Activated naive CD4-positive, alpha-beta T cell treated with anti-CD3 and anti-CD28 coated beads, Interleukin-2, amount 10 ng/mL, durations not matched to agents 7 days and 5 days (primary cell): ENCODE results near the gene PLEKHM3.
"Not testable (repeated sequence)": the region's sequence is repeated elsewhere in the genome, so short reads cannot be mapped to it uniquely, and the experiment has no call there.

Source experiments
- CTCF ChIA-PET: fragments of 350-600 bp; sonication (Branson Sonifier 250); formaldehyde crosslinking; loops from one replicate; lab custom pipeline; 2021; ENCODE audit warnings: antibody characterized with exemption; lab: Charles Lee
- DNase-seq: peaks from one replicate; pipeline ENCODE4 v3.0.0-alpha.2; 2020
- H3K27ac Mint-ChIP-seq: one replicate; pipeline ENCODE4 v1.8.0; 2021; ENCODE audit warnings: mild to moderate bottlenecking, moderate library complexity, mixed read lengths
- H3K27me3 Mint-ChIP-seq: one replicate; pipeline ENCODE4 v1.8.0; 2021; ENCODE audit warnings: mild to moderate bottlenecking, mixed read lengths
- H3K36me3 Mint-ChIP-seq: one replicate; pipeline ENCODE4 v1.8.0; 2021; ENCODE audit warnings: mixed read lengths
- H3K4me1 Mint-ChIP-seq: one replicate; pipeline ENCODE4 v1.8.0; 2021; ENCODE audit warnings: mixed read lengths
- H3K4me3 Mint-ChIP-seq: one replicate; pipeline ENCODE4 v1.8.0; 2021; ENCODE audit warnings: mild to moderate bottlenecking, moderate library complexity, mixed read lengths
- H3K9me3 Mint-ChIP-seq: one replicate; pipeline ENCODE4 v1.8.0; 2021; ENCODE audit warnings: mixed read lengths

The PLEKHM3 gene

GRCh38 chr2:207967121-207967520 is 58.2 kb downstream of the PLEKHM3 start:
- no peak overlapping the region for H3K4me3 Mint-ChIP-seq
- H3K9me3 Mint-ChIP-seq = peaks cover 11% of the 10 kb centered on the region
- no peak overlapping the region for H3K27ac Mint-ChIP-seq
- H3K36me3 Mint-ChIP-seq = peaks cover 12% of the 10 kb centered on the region
- CTCF ChIA-PET = interaction anchor here (0.6 to 1.8 kb wide), 3 partner anchors 97 to 221 kb away, joined by 3 to 6 read pairs (median 3); no protein-coding TSS in a partner anchor
- no peaks in the 10 kb centered on the region for H3K27me3 Mint-ChIP-seq
- DNase-seq = no peak
- H3K4me1 Mint-ChIP-seq = peaks cover 12% of the 10 kb centered on the region

- H3K4me1 Mint-ChIP-seq = no peaks in the 10 kb centered on the region
- no peak for DNase-seq
- no peak overlapping the region for H3K27ac Mint-ChIP-seq
- H3K27me3 Mint-ChIP-seq = no peaks in the 10 kb centered on the region
- CTCF ChIA-PET = no interaction called here
- peaks cover 15% of the 10 kb centered on the region for H3K9me3 Mint-ChIP-seq
- H3K36me3 Mint-ChIP-seq = peaks cover 14% of the 10 kb centered on the region
- no peak overlapping the region for H3K4me3 Mint-ChIP-seq
Measured at GRCh38 chr2:207960911-207961310, 64.4 kb downstream of the PLEKHM3 start.

DNA sequence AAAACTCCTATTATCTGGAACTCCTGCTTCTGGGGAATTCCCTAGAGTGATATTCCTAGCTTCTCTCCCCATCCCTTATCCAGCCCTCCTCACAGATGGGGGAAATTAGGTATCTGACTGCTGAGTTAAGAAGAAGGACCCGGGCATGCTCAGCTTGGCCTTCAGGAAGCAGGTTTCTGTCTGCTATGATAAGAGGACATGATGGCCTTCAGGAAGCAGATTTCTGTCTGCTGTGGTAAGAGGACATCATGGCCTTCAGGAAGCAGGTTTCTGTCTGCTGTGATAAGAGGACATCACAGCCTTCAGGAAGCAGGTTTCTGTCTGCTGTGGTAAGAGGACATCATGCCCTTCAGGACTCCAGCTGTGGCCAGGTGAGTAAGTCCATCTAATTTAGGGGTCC is 65.2 kb downstream of the PLEKHM3 start:
- CTCF ChIA-PET = interaction anchor here (0.7 to 0.8 kb wide), 2 partner anchors 13 to 214 kb away, joined by 3 read pairs; no protein-coding TSS in a partner anchor
- DNase-seq = no peak
- no peaks in the 10 kb centered on the region for H3K4me1 Mint-ChIP-seq
- H3K36me3 Mint-ChIP-seq = peaks cover 14% of the 10 kb centered on the region
- H3K9me3 Mint-ChIP-seq = peaks cover 15% of the 10 kb centered on the region
- no peak overlapping the region for H3K27ac Mint-ChIP-seq
- H3K27me3 Mint-ChIP-seq = no peaks in the 10 kb centered on the region
- no peak overlapping the region for H3K4me3 Mint-ChIP-seq

- no peak overlapping the region for H3K4me3 Mint-ChIP-seq
- peaks cover under 1% of the 10 kb centered on the region for H3K9me3 Mint-ChIP-seq
- no peak overlapping the region for H3K27ac Mint-ChIP-seq
- CTCF ChIA-PET = no interaction called here
- no peaks in the 10 kb centered on the region for H3K27me3 Mint-ChIP-seq
- H3K36me3 Mint-ChIP-seq = no peaks in the 10 kb centered on the region
- no peak for DNase-seq
- no peaks in the 10 kb centered on the region for H3K4me1 Mint-ChIP-seq
Measured at GRCh38 chr2:207956771-207957170, 68.6 kb downstream of the PLEKHM3 start.

DNA sequence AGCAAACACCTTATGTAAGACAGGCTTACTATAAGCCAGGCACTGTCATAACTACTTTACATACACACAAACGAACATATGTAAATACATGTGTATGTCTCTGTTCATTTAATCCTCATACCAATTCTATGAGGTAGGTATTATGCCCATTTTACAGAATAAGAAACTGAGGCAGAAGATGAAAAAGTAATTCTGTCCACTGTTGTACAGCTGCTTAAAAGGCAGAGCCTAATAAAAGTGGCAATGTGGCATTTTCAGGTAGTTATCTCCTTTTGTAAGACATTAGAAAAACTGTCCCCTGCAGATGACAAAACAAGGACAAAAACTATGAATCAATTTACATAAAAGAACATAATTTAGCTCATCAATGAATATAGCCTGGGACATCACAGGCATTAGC is 69.9 kb downstream of the PLEKHM3 start:
- CTCF ChIA-PET = no interaction called here
- H3K36me3 Mint-ChIP-seq = no peaks in the 10 kb centered on the region
- no peaks in the 10 kb centered on the region for H3K27me3 Mint-ChIP-seq
- no peak overlapping the region for H3K27ac Mint-ChIP-seq
- no peaks in the 10 kb centered on the region for H3K9me3 Mint-ChIP-seq
- no peak overlapping the region for H3K4me3 Mint-ChIP-seq
- H3K4me1 Mint-ChIP-seq = no peaks in the 10 kb centered on the region
- DNase-seq = no peak

- H3K27ac Mint-ChIP-seq = no peak overlapping the region
- no peak for DNase-seq
- no peaks in the 10 kb centered on the region for H3K4me1 Mint-ChIP-seq
- H3K36me3 Mint-ChIP-seq = no peaks in the 10 kb centered on the region
- H3K9me3 Mint-ChIP-seq = no peaks in the 10 kb centered on the region
- no peak overlapping the region for H3K4me3 Mint-ChIP-seq
- no peaks in the 10 kb centered on the region for H3K27me3 Mint-ChIP-seq
- CTCF ChIA-PET = no interaction called here
Measured at GRCh38 chr2:207953354-207953753, 72.0 kb downstream of the PLEKHM3 start.

GRCh38 chr2:207952564-207953345 is 72.6 kb downstream of the PLEKHM3 start:
- Mint-ChIP-seq H3K4me3 (no peak overlapping the region), H3K4me1 (no peaks in the 10 kb centered on the region), H3K9me3 (no peaks in the 10 kb centered on the region), H3K27me3 (no peaks in the 10 kb centered on the region), H3K27ac (no peak overlapping the region), H3K36me3 (no peaks in the 10 kb centered on the region)
- no peak for DNase-seq
- CTCF ChIA-PET = no interaction called here

DNA sequence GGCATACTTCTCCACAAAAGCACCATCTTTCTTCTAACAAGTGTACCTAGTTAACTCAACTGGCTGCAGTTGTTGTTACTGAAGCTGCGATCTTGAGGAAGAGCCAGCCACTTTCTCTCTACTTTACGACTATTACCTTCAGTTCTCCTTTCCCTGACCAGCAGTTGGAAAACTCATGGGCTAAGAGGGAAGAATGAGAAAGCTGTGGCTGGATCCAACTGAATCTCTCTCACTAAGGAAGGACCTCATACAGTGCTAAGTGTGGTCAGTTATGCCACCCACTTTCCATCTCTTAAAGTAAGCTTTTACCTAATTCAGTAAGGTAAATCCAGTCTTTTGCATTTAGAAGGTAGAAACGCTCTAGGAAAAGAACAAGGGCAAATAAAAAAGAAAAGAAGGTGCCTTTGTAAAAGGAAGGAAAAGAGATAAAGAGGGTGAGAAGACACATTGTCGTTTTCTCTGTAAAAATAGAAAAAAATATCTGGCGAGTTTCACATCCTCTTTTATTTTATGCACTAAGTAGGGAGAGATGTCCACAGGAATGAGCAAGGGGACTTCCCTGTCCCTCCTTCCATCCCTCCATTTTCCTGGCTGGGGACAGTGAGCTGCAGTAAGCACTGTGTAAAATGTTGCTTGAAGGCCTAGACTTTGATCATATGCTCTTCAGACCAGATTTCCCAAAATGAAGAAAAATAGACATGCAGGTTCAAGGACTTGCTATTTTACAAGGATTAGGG is 73.4 kb downstream of the PLEKHM3 start:
- Mint-ChIP-seq H3K27me3 (no peaks in the 10 kb centered on the region), H3K9me3 (no peaks in the 10 kb centered on the region), H3K4me3 (no peak overlapping the region), H3K4me1 (no peaks in the 10 kb centered on the region), H3K27ac (no peak overlapping the region), H3K36me3 (no peaks in the 10 kb centered on the region)
- no peak for DNase-seq
- CTCF ChIA-PET = no interaction called here

DNA sequence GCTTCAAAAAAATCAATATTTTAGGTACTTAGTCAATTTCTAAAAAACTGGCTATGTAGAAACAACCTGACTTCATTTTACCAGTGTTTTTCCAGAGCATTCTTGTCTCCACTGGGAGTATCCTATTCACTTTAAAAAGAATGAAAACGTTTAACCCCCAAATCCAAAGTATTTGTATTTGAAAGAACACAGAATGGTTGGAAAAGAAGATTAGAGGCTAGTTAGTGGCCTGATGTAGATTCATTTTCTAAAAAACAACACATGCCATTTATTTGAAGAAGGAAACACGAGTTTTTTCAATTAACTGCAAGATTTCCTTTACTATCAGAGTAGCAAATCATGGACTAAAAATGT is 74.6 kb downstream of the PLEKHM3 start:
- Mint-ChIP-seq H3K9me3 (no peaks in the 10 kb centered on the region), H3K36me3 (no peaks in the 10 kb centered on the region), H3K27me3 (no peaks in the 10 kb centered on the region), H3K27ac (no peak overlapping the region), H3K4me3 (no peak overlapping the region), H3K4me1 (no peaks in the 10 kb centered on the region)
- no peak for DNase-seq
- CTCF ChIA-PET = no interaction called here

DNA sequence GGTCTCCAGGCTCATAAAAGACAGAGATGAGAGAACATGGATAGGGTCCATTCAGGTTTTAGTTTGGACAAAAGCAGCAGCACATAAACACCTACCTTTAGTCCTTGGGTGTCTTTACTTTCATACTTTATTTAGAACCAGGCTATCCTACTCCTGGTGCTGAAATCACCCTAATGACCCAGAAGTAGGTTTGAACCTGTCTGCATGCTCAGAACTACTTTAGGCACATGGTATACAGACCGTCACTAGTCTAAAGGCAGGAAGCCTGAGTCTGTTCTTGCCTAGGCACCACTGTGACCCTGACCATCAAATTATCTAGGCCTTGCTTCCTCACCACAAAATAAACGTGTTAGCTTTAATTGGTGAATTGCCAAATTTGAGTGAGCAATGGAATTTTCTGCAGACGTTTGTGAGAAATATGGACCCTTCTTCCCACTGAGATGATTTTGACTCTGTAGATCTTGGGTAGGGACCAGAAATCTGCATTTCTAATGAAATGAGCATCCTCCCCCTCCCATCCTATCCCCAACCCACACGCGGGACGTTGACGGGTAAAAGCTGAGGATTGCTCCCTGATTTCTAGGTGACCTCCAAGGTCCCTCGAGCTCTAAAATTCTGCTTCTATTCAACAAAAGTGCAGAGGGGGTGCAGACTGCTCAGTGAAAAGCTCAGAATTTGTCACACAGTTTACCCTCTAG is 75.1 kb downstream of the PLEKHM3 start:
- Mint-ChIP-seq H3K4me1 (no peaks in the 10 kb centered on the region), H3K4me3 (no peak overlapping the region), H3K27ac (no peak overlapping the region), H3K36me3 (no peaks in the 10 kb centered on the region), H3K27me3 (no peaks in the 10 kb centered on the region), H3K9me3 (no peaks in the 10 kb centered on the region)
- no peak for DNase-seq
- CTCF ChIA-PET = no interaction called here

GRCh38 chr2:207949245-207949644 is 76.1 kb downstream of the PLEKHM3 start:
- CTCF ChIA-PET = not testable (repeated sequence)

GRCh38 chr2:207944979-207945600 is 80.2 kb downstream of the PLEKHM3 start:
- CTCF ChIA-PET = no interaction called here
- no peaks in the 10 kb centered on the region for H3K4me1 Mint-ChIP-seq
- no peak overlapping the region for H3K4me3 Mint-ChIP-seq
- no peak for DNase-seq
- no peaks in the 10 kb centered on the region for H3K36me3 Mint-ChIP-seq
- no peak overlapping the region for H3K27ac Mint-ChIP-seq
- H3K9me3 Mint-ChIP-seq = no peaks in the 10 kb centered on the region
- H3K27me3 Mint-ChIP-seq = no peaks in the 10 kb centered on the region

More at GRCh38 chr2:207949245-207949644, 76.1 kb downstream of the PLEKHM3 start:
- H3K27me3 Mint-ChIP-seq, H3K36me3 Mint-ChIP-seq, H3K4me1 Mint-ChIP-seq, H3K9me3 Mint-ChIP-seq, H3K4me3 Mint-ChIP-seq, DNase-seq, H3K27ac Mint-ChIP-seq: not testable (repeated sequence)

DNA sequence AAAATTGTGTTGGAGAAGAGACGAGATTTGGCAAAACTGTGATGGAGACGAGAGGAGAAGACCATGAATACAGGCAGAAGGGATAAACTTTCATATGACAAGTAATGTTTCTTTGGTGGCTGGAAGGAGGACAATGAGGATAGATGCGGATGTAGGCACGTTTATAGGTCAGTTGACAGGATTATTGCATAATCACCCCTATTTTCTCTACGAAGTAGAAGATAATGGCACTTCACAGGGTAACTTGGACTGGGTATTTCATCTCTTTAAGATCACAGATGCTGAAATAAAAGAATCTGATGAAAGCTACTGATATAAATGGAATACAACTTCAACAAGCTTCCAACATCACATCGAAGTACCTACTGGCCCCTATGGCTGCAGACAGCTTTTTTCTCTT is 81.0 kb downstream of the PLEKHM3 start:
- no peaks in the 10 kb centered on the region for H3K27me3 Mint-ChIP-seq
- no peak overlapping the region for H3K27ac Mint-ChIP-seq
- H3K4me3 Mint-ChIP-seq = no peak overlapping the region
- CTCF ChIA-PET = no interaction called here
- no peaks in the 10 kb centered on the region for H3K36me3 Mint-ChIP-seq
- H3K4me1 Mint-ChIP-seq = no peaks in the 10 kb centered on the region
- no peaks in the 10 kb centered on the region for H3K9me3 Mint-ChIP-seq
- no peak for DNase-seq
